Breast epithelium (tissue), 3 donors: ENCODE measurements around the gene ZNF236.

Experiments
- CTCF ChIP-seq, 3 donors: fragments of 450-650 bp; IDR thresholded peaks; one replicate each; pipeline ENCODE4 v1.5.1; 2016 to 2017; ENCODE audit warnings: antibody characterized with exemption in 3 of 3, mild to moderate bottlenecking in 3 of 3, moderate library complexity in 3 of 3
- POLR2A ChIP-seq: fragments of 450-650 bp; IDR thresholded peaks from one replicate; pipeline ENCODE4 v1.6.1; 2016; ENCODE audit warnings: antibody characterized with exemption, mild to moderate bottlenecking, moderate library complexity
- POLR2AphosphoS5 ChIP-seq, 3 donors: sonication (generic); formaldehyde crosslinking; IDR thresholded peaks; one replicate each; pipeline ENCODE4 v1.6.1; 2017; ENCODE audit warnings: antibody characterized with exemption in 3 of 3

GRCh38 chr18:76953156-76953555, 130.8 kb downstream of the ZNF236 start:
- TF ChIP-seq POLR2A, result no peak
- no peak for TF ChIP-seq CTCF (IDR thresholded peaks at IDR 0.05)
- no peak for TF ChIP-seq POLR2AphosphoS5 (IDR thresholded peaks at IDR 0.05)
